Measurements from ENCODE around the gene EBLN2.

DNA sequence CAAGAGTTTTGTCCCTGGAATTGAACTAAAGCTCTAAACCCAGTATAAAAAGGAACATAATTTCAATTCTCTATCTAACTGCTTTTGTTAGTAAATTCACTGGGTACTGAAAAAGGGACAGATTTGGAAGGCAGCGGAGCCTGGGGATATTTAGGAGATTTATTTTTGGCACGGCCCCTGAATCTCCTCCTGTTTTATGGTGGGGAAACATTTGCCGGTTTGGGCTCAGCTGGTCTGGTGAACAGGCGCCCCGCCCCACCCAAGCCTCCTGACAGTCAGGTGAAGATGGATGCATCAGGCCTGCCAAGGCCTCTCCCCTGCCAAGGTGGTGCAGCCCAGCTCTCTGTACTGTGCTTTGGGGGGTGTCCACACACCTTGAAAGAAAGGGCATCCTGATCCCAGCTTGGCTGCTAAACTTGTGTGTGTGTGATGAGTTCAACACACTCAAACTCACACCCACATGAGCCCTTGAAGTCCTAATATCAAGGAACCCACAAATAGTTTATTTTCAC lies 46.3 kb downstream of the EBLN2 start:
- TF ChIP-seq GATA3 (IDR thresholded peaks at IDR 0.05; ENCODE audit: low read depth, low read length) (no peak), GATA2 (IDR thresholded peaks at IDR 0.05; ENCODE audit: low read depth, low read length) (no peak)
